BE2C (cell line): ENCODE data around the gene GUCY2D. TPM values are rescaled to one million over a fixed set of nuclear protein-coding genes. Genes with fewer than 3 reads are reported as not detected.
"Not testable (repeated sequence)": the region's sequence is repeated elsewhere in the genome, so short reads cannot be mapped to it uniquely, and the experiment has no call there.

Experiments
- DNase-seq: peaks from one replicate; pipeline ENCODE4 v3.0.0-alpha.2; 2020
- H3K27me3 ChIP-seq: fragments of 250-450 bp; sonication (Bioruptor Pico); 2 replicates; pipeline ENCODE4 v1.5.1; 2020; ENCODE audit warnings: mild to moderate bottlenecking
- H3K36me3 ChIP-seq: fragments of 250-450 bp; sonication (Bioruptor Pico); 2 replicates; pipeline ENCODE4 v1.5.1; 2020; ENCODE audit warnings: mild to moderate bottlenecking
- H3K4me1 ChIP-seq: fragments of 250-450 bp; sonication (Bioruptor Pico); 2 replicates; pipeline ENCODE4 v1.5.1; 2020
- H3K4me3 ChIP-seq: 2 replicates; pipeline ENCODE4 v1.5.1; 2011; ENCODE audit warnings: low read depth, low read length
- H3K9me3 ChIP-seq: fragments of 250-450 bp; sonication (Bioruptor Pico); 2 replicates; pipeline ENCODE4 v1.5.1; 2020
- CTCF ChIP-seq: IDR thresholded peaks from 2 replicates; pipeline ENCODE4 v1.5.1; 2012; ENCODE audit warnings: mild to moderate bottlenecking, low read depth, low read length
- polyA plus RNA-seq: library from polyadenylated mRNA; unstranded; fragments of >200 nt; gene quantifications from one replicate; pipeline ENCODE4 v1.2.1, GENCODE V29; 2012; ENCODE audit warnings: low read depth, missing spikeins; ENCODE audit not compliant: insufficient read length, insufficient read depth

The GUCY2D gene
- polyA plus RNA-seq = not detected

- Histone ChIP-seq H3K36me3 (no peaks in the 10 kb centered on the region), H3K4me3 (no peak within 1 kb of the TSS), H3K27me3 (peaks cover 26% of the 10 kb centered on the region), H3K9me3 (no peaks in the 10 kb centered on the region), H3K4me1 (no peaks in the 10 kb centered on the region)
- TF ChIP-seq CTCF = no peak
- no peak for DNase-seq
Measured at GRCh38 chr17:8001976-8002720, at the start of gene GUCY2D. Gene GUCY2D (plus strand): TSS chr17:8002615. CDS start chr17:8003048, 433 bp downstream.

- not testable (repeated sequence) for H3K36me3 ChIP-seq, H3K4me1 ChIP-seq, H3K27me3 ChIP-seq, H3K9me3 ChIP-seq, H3K4me3 ChIP-seq, DNase-seq
Measured at GRCh38 chr17:7953266-7953665, 49.1 kb upstream of the GUCY2D start.

- Histone ChIP-seq H3K9me3 (no peaks in the 10 kb centered on the region), H3K27me3 (no peaks in the 10 kb centered on the region), H3K36me3 (no peaks in the 10 kb centered on the region), H3K4me1 (no peaks in the 10 kb centered on the region), H3K4me3 (no peak overlapping the region)
- no peak for DNase-seq
- no peak for TF ChIP-seq CTCF
Measured at GRCh38 chr17:7955414-7956227, 46.8 kb upstream of the GUCY2D start.

GRCh38 chr17:7956228-7956965 lies 46.0 kb upstream of the GUCY2D start:
- H3K4me1 ChIP-seq = no peaks in the 10 kb centered on the region
- no peaks in the 10 kb centered on the region for H3K36me3 ChIP-seq
- no peaks in the 10 kb centered on the region for H3K9me3 ChIP-seq
- peak; percentile 7 for DNase-seq
- TF ChIP-seq CTCF = no peak
- H3K27me3 ChIP-seq = no peaks in the 10 kb centered on the region
- no peak overlapping the region for H3K4me3 ChIP-seq

- no peaks in the 10 kb centered on the region for H3K4me1 ChIP-seq
- no peaks in the 10 kb centered on the region for H3K9me3 ChIP-seq
- H3K4me3 ChIP-seq = no peak overlapping the region
- H3K27me3 ChIP-seq = no peaks in the 10 kb centered on the region
- no peak for TF ChIP-seq CTCF
- H3K36me3 ChIP-seq = no peaks in the 10 kb centered on the region
- no peak for DNase-seq
Measured at GRCh38 chr17:7959503-7960253, 42.7 kb upstream of the GUCY2D start.

GRCh38 chr17:7961421-7961820 lies 41.0 kb upstream of the GUCY2D start:
- Histone ChIP-seq H3K27me3 (no peaks in the 10 kb centered on the region), H3K4me1 (no peaks in the 10 kb centered on the region), H3K4me3 (no peak overlapping the region), H3K9me3 (no peaks in the 10 kb centered on the region), H3K36me3 (no peaks in the 10 kb centered on the region)
- TF ChIP-seq CTCF = no peak
- no peak for DNase-seq
